HEK293 (cell line): ENCODE results near the gene IL17REL.
A peak's percentile ranks its signal among the peaks of the same experiment; 100 is the strongest.

Experiments used
- CTCF ChIA-PET: fragments of 350-600 bp; formaldehyde crosslinking; extraction: SDS; loops from one replicate; lab custom pipeline; 2021; ENCODE audit warnings: antibody characterized with exemption; lab: Yijun Ruan, JAX
- POLR2A ChIA-PET: fragments of 300-600 bp; formaldehyde crosslinking; extraction: SDS; loops from one replicate; lab custom pipeline; 2020; ENCODE audit warnings: antibody characterized with exemption, inconsistent platforms; lab: Yijun Ruan, JAX
- H3K27ac ChIP-seq: fragments of 200-500 bp; sonication (Bioruptor generic); 2 replicates; pipeline ENCODE4 v1.5.1; 2014; ENCODE audit warnings: low read depth, low read length, control low read depth, inconsistent platforms; ENCODE audit errors: extremely low read depth
- H3K36me3 ChIP-seq, 2 experiments: fragments of 200-500 bp in 1 of 2; sonication (Bioruptor generic) in 1 of 2; 1 replicate in 1 of 2; 2 replicates in 1 of 2; pipeline ENCODE4 v1.5.1; 2014 to 2017; ENCODE audit warnings: inconsistent platforms in 2 of 2, low read length in 2 of 2; ENCODE audit not compliant: control insufficient read depth in 2 of 2, insufficient read depth in 1 of 2
- H3K4me1 ChIP-seq: fragments of 200-500 bp; sonication (Bioruptor generic); 2 replicates; pipeline ENCODE4 v1.5.1; 2014; ENCODE audit warnings: mild to moderate bottlenecking, low read length, inconsistent platforms; ENCODE audit not compliant: control insufficient read depth, insufficient read depth
- H3K4me3 ChIP-seq: 2 replicates; pipeline ENCODE4 v1.5.1; 2011; ENCODE audit warnings: low read depth, mild to moderate bottlenecking, control low read depth, low read length, moderate library complexity
- H3K9me3 ChIP-seq: fragments of 200-500 bp; sonication (Bioruptor generic); 2 replicates; pipeline ENCODE4 v1.5.1; 2014; ENCODE audit warnings: low read depth, low read length, inconsistent platforms; ENCODE audit not compliant: control insufficient read depth, insufficient read depth
- EGR2 ChIP-seq: fragments of 450-650 bp; formaldehyde crosslinking; IDR thresholded peaks from 2 replicates; pipeline ENCODE4 v1.5.1; 2016; ENCODE audit warnings: low read depth, missing biosample characterization, missing genetic modification characterization
- FEZF1 ChIP-seq: fragments of 450-650 bp; formaldehyde crosslinking; IDR thresholded peaks from 2 replicates; pipeline ENCODE4 v1.5.1; 2016; ENCODE audit warnings: missing biosample characterization, missing genetic modification characterization
- KLF1 ChIP-seq: fragments of 450-650 bp; formaldehyde crosslinking; IDR thresholded peaks from 2 replicates; pipeline ENCODE4 v1.5.1; 2016; ENCODE audit warnings: missing biosample characterization, missing genetic modification characterization
- MYNN ChIP-seq: fragments of 450-650 bp; formaldehyde crosslinking; IDR thresholded peaks from 2 replicates; pipeline ENCODE4 v1.5.1; 2016; ENCODE audit warnings: missing biosample characterization, missing genetic modification characterization, borderline replicate concordance
- PBX3 ChIP-seq: sonication (generic); formaldehyde crosslinking; IDR thresholded peaks from 2 replicates; pipeline ENCODE4 v1.8.1; 2022; ENCODE audit warnings: mild to moderate bottlenecking, moderate library complexity, missing genetic modification reagents
- PRDM1 ChIP-seq: fragments of 450-650 bp; formaldehyde crosslinking; IDR thresholded peaks from 2 replicates; pipeline ENCODE4; 2016; ENCODE audit warnings: missing biosample characterization, missing genetic modification characterization
- SALL2 ChIP-seq: fragments of 450-650 bp; formaldehyde crosslinking; IDR thresholded peaks from 2 replicates; pipeline ENCODE4 v1.5.0; 2017; ENCODE audit warnings: missing biosample characterization, mild to moderate bottlenecking, missing genetic modification characterization, borderline replicate concordance
- SP2 ChIP-seq: fragments of 450-650 bp; formaldehyde crosslinking; IDR thresholded peaks from 2 replicates; pipeline ENCODE4 v1.5.1; 2016; ENCODE audit warnings: missing biosample characterization, missing genetic modification characterization
- WT1 ChIP-seq: fragments of 450-650 bp; formaldehyde crosslinking; IDR thresholded peaks from 2 replicates; pipeline ENCODE4 v1.5.1; 2016; ENCODE audit warnings: missing biosample characterization, missing genetic modification characterization
- ZNF114 ChIP-seq: fragments of 450-650 bp; formaldehyde crosslinking; IDR thresholded peaks from 2 replicates; pipeline ENCODE4 v1.5.0; 2017; ENCODE audit warnings: missing biosample characterization, missing genetic modification characterization
- ZNF138 ChIP-seq: fragments of 450-650 bp; formaldehyde crosslinking; IDR thresholded peaks from 2 replicates; pipeline ENCODE4 v1.5.1; 2016; ENCODE audit warnings: missing biosample characterization, missing genetic modification characterization, borderline replicate concordance
- ZNF366 ChIP-seq: fragments of 450-650 bp; formaldehyde crosslinking; conservative IDR thresholded peaks from 2 replicates; pipeline ENCODE4 v1.5.1; 2016; ENCODE audit warnings: missing biosample characterization, missing genetic modification characterization
- ZNF521 ChIP-seq: fragments of 450-650 bp; formaldehyde crosslinking; IDR thresholded peaks from 2 replicates; pipeline ENCODE4 v1.5.1; 2017; ENCODE audit warnings: missing biosample characterization, mild to moderate bottlenecking, missing genetic modification characterization
- ZNF560 ChIP-seq: fragments of 450-650 bp; formaldehyde crosslinking; IDR thresholded peaks from 2 replicates; pipeline ENCODE4 v1.5.1; 2017; ENCODE audit warnings: missing biosample characterization, missing genetic modification characterization, borderline replicate concordance
- ZNF76 ChIP-seq: fragments of 450-650 bp; formaldehyde crosslinking; IDR thresholded peaks from 2 replicates; pipeline ENCODE4; 2016; ENCODE audit warnings: low read depth, missing biosample characterization, missing genetic modification characterization, borderline replicate concordance
- ZNF768 ChIP-seq: fragments of 450-650 bp; formaldehyde crosslinking; IDR thresholded peaks from 2 replicates; pipeline ENCODE4 v1.5.1; 2018; ENCODE audit warnings: missing biosample characterization, mild to moderate bottlenecking, missing genetic modification characterization
- TF ChIP-seq, protein P1 (sequence below): fragments of 450-650 bp; formaldehyde crosslinking; IDR thresholded peaks from 2 replicates; pipeline ENCODE4 v1.5.1; 2016; ENCODE audit warnings: missing biosample characterization, missing genetic modification characterization
- TF ChIP-seq, protein P2 (sequence below): fragments of 450-650 bp; formaldehyde crosslinking; IDR thresholded peaks from 2 replicates; pipeline ENCODE4 v1.5.1; 2016; ENCODE audit warnings: missing biosample characterization, missing genetic modification characterization, borderline replicate concordance
- TF ChIP-seq, protein P3 (sequence below): fragments of 450-650 bp; formaldehyde crosslinking; IDR thresholded peaks from 2 replicates; pipeline ENCODE4 v1.5.1; 2016; ENCODE audit warnings: missing biosample characterization, missing genetic modification characterization
- TF ChIP-seq, protein P4 (sequence below): fragments of 450-650 bp; formaldehyde crosslinking; conservative IDR thresholded peaks from 2 replicates; pipeline ENCODE4 v1.5.1; 2016; ENCODE audit warnings: low read depth, missing biosample characterization, missing genetic modification characterization

The IL17REL gene

GRCh38 chr22:49948958-49949913 lies 63.3 kb downstream of the IL17REL start (continued):
- TF ChIP-seq, protein P1, sequence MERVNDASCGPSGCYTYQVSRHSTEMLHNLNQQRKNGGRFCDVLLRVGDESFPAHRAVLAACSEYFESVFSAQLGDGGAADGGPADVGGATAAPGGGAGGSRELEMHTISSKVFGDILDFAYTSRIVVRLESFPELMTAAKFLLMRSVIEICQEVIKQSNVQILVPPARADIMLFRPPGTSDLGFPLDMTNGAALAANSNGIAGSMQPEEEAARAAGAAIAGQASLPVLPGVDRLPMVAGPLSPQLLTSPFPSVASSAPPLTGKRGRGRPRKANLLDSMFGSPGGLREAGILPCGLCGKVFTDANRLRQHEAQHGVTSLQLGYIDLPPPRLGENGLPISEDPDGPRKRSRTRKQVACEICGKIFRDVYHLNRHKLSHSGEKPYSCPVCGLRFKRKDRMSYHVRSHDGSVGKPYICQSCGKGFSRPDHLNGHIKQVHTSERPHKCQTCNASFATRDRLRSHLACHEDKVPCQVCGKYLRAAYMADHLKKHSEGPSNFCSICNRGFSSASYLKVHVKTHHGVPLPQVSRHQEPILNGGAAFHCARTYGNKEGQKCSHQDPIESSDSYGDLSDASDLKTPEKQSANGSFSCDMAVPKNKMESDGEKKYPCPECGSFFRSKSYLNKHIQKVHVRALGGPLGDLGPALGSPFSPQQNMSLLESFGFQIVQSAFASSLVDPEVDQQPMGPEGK: 0 out of 2 replicates have a peak, but pooled peaks have one; percentile 34
- TF ChIP-seq, protein P2, sequence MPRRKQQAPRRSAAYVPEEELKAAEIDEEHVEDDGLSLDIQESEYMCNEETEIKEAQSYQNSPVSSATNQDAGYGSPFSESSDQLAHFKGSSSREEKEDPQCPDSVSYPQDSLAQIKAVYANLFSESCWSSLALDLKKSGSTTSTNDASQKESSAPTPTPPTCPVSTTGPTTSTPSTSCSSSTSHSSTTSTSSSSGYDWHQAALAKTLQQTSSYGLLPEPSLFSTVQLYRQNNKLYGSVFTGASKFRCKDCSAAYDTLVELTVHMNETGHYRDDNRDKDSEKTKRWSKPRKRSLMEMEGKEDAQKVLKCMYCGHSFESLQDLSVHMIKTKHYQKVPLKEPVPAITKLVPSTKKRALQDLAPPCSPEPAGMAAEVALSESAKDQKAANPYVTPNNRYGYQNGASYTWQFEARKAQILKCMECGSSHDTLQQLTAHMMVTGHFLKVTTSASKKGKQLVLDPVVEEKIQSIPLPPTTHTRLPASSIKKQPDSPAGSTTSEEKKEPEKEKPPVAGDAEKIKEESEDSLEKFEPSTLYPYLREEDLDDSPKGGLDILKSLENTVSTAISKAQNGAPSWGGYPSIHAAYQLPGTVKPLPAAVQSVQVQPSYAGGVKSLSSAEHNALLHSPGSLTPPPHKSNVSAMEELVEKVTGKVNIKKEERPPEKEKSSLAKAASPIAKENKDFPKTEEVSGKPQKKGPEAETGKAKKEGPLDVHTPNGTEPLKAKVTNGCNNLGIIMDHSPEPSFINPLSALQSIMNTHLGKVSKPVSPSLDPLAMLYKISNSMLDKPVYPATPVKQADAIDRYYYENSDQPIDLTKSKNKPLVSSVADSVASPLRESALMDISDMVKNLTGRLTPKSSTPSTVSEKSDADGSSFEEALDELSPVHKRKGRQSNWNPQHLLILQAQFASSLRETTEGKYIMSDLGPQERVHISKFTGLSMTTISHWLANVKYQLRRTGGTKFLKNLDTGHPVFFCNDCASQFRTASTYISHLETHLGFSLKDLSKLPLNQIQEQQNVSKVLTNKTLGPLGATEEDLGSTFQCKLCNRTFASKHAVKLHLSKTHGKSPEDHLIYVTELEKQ (tag by site-specific recombination): no peak
- TF ChIP-seq ZNF138 (tag by site-specific recombination) (no peak), ZNF76 (tag by site-specific recombination) (no peak), SP2 (peak; percentile 18; the same call in 1 of the 2 replicates), ZNF521 (tag by site-specific recombination) (no peak), EGR2 (tag by site-specific recombination) (no peak), KLF1 (tag by site-specific recombination) (peak; percentile 98), MYNN (tag by site-specific recombination) (no peak), ZNF366 (tag by site-specific recombination) (no peak)
- TF ChIP-seq, protein P3, sequence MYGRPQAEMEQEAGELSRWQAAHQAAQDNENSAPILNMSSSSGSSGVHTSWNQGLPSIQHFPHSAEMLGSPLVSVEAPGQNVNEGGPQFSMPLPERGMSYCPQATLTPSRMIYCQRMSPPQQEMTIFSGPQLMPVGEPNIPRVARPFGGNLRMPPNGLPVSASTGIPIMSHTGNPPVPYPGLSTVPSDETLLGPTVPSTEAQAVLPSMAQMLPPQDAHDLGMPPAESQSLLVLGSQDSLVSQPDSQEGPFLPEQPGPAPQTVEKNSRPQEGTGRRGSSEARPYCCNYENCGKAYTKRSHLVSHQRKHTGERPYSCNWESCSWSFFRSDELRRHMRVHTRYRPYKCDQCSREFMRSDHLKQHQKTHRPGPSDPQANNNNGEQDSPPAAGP (tag by site-specific recombination): peak; percentile 63; the same call in 1 of the 2 replicates

DNA sequence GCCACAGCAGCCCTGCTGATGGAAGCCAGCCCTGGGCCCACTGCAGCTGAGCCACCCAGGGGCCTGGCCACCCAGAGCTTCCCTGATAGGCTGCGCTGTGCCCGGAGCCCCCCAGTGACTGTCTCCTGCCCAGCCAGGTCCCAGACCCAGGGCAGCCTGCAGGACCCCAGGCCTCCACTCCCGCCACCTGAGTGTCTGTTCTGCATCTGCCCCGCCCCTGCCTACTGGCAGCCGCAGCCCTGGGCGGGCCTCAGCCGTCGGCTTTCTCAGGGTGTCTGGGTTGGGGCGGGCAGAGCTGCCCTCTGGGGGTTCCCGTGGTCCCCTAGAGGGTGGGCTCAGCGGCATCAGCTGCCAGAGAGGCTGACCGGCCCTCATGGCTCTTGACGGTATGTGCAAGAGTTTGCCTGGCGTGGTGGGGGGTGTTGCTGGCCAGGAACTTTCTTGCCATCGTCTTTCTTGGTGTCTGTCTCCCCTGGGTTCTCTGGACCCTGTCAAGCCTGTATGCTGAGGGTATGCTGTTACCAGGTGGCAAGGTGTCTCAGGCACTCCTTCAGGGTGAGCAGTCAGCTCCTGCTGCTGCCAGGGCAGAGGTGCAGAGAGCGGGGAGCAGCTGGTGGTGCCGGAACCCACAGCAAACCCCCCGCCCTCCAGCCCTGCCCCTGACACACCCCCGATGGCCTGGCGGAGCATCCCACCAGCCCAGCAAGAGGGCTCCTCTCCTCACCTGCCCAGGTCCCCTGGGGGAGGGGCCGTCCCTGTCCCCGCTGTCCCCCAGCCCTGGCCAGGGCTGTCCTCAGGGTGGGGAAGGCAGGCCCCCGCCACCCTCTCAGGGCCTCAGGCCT lies 64.2 kb downstream of the IL17REL start:
- Histone ChIP-seq H3K27ac (no peak overlapping the region), H3K4me1 (peaks cover 3% of the 10 kb centered on the region), H3K36me3 (no peaks in the 10 kb centered on the region), H3K9me3 (no peaks in the 10 kb centered on the region), H3K4me3 (no peak overlapping the region)
- ChIA-PET CTCF (interaction anchor here (1.6 kb wide), 1 partner anchor 18 kb away, joined by 6 read pairs; no protein-coding TSS in a partner anchor), POLR2A (interaction anchor here (0.5 kb wide), 1 partner anchor 12 kb away, joined by 4 read pairs; no protein-coding TSS in a partner anchor)
- no peak for TF ChIP-seq ZNF114 (tag by site-specific recombination)
- TF ChIP-seq ZNF560 (tag by site-specific recombination): no peak
- TF ChIP-seq PBX3 (CRISPR knock-in tag): no peak
- TF ChIP-seq KLF1 (tag by site-specific recombination): peak; percentile 81
- no peak for TF ChIP-seq WT1
- no peak for TF ChIP-seq ZNF768 (tag by site-specific recombination)
- TF ChIP-seq PRDM1 (tag by site-specific recombination): no peak
- TF ChIP-seq FEZF1 (tag by site-specific recombination): no peak
- TF ChIP-seq, protein P4, sequence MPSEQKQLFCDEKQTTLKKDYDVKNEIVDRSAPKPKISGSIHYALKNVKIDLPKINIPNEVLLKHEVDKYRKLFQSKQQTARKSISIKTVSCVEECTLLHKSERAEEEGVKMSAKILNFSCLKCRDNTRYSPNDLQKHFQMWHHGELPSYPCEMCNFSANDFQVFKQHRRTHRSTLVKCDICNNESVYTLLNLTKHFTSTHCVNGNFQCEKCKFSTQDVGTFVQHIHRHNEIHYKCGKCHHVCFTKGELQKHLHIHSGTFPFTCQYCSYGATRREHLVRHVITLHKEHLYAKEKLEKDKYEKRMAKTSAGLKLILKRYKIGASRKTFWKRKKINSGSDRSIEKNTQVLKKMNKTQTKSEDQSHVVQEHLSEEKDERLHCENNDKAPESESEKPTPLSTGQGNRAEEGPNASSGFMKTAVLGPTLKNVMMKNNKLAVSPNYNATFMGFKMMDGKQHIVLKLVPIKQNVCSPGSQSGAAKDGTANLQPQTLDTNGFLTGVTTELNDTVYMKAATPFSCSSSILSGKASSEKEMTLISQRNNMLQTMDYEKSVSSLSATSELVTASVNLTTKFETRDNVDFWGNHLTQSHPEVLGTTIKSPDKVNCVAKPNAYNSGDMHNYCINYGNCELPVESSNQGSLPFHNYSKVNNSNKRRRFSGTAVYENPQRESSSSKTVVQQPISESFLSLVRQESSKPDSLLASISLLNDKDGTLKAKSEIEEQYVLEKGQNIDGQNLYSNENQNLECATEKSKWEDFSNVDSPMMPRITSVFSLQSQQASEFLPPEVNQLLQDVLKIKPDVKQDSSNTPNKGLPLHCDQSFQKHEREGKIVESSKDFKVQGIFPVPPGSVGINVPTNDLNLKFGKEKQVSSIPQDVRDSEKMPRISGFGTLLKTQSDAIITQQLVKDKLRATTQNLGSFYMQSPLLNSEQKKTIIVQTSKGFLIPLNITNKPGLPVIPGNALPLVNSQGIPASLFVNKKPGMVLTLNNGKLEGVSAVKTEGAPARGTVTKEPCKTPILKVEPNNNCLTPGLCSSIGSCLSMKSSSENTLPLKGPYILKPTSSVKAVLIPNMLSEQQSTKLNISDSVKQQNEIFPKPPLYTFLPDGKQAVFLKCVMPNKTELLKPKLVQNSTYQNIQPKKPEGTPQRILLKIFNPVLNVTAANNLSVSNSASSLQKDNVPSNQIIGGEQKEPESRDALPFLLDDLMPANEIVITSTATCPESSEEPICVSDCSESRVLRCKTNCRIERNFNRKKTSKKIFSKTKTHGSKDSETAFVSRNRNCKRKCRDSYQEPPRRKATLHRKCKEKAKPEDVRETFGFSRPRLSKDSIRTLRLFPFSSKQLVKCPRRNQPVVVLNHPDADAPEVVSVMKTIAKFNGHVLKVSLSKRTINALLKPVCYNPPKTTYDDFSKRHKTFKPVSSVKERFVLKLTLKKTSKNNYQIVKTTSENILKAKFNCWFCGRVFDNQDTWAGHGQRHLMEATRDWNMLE (tag by site-specific recombination): no peak
- no peak for TF ChIP-seq SALL2 (tag by site-specific recombination)
